SK-N-MC (cell line): ENCODE measurements around the gene LUZP2.

ENCODE experiments used
- DNase-seq: peaks from one replicate; pipeline ENCODE4 v3.0.0-alpha.2; 2011; ENCODE audit warnings: low read depth, low spot score
- H3K27ac ChIP-seq: fragments of 200-600 bp; sonication (generic); 2 replicates; pipeline ENCODE4 v1.5.1; 2016; ENCODE audit warnings: mixed run types
- H3K36me3 ChIP-seq: fragments of 200-600 bp; sonication (generic); 2 replicates; pipeline ENCODE4 v1.6.1; 2017; ENCODE audit warnings: antibody characterized with exemption, low read length, mixed read lengths; ENCODE audit not compliant: insufficient read depth
- H3K4me3 ChIP-seq: fragments of 200-600 bp; sonication (generic); 2 replicates; pipeline ENCODE4 v1.5.1; 2016
- H3K9ac ChIP-seq: fragments of 200-600 bp; sonication (generic); 2 replicates; pipeline ENCODE4 v1.8.0; 2017; ENCODE audit warnings: mixed run types, mixed read lengths; ENCODE audit not compliant: insufficient read length
- H3K9me3 ChIP-seq: fragments of 200-600 bp; sonication (generic); 2 replicates; pipeline ENCODE4 v1.6.1; 2017; ENCODE audit warnings: low read depth, mild to moderate bottlenecking, antibody characterized with exemption, low read length, moderate library complexity, mixed read lengths
- EZH2 ChIP-seq: fragments of 200-600 bp; sonication (generic); IDR thresholded peaks from one replicate; pipeline ENCODE4 v1.6.1; 2017; ENCODE audit warnings: antibody characterized with exemption
- FOXP2 ChIP-seq: optimal IDR thresholded peaks from 2 replicates; pipeline ENCODE3; 2011; ENCODE audit warnings: mild to moderate bottlenecking, moderate library complexity; ENCODE audit not compliant: insufficient read depth; ENCODE audit errors: extremely low read length, control extremely low read depth
- POLR2AphosphoS5 ChIP-seq: IDR thresholded peaks from 2 replicates; pipeline ENCODE4 v1.6.1; 2012; ENCODE audit warnings: mild to moderate bottlenecking, low read depth, low read length, borderline replicate concordance

The LUZP2 gene

DNA sequence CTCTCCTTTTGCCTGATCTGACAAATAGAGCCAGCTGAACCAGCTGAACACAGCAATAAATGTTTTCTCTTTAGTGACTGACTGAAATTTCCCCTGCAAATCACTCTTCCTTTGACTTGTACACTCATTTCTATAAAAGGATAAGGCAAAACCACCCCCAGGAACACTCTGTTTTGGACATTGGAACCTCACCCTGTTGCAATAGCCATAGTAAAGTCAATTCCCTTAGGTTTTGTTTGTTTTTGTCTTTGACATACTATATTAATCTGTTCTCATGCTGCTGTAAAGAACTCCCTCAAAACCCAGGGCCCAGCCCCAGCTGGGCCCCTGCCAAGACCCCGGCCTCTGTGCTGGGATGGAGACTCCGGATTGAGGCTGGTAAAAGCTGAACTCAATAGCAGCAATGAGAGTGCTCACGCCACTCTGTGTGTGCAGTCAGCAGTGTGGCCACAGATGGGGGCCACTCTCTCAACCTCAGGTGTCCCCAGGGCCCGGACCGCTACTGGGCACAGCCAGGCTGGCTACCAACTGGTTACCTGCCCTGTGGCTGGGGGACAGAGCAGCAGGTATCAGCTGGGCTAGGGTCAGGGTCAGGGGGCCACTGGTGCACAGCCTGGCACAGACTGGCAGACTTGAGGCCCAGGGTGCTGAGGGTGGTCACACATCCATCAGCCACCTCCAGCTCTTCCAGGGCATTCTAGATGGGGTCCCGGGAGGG lies 597.4 kb downstream of the LUZP2 start:
- no peak for DNase-seq
- Histone ChIP-seq H3K27ac (no peak overlapping the region), H3K36me3 (no peaks in the 10 kb centered on the region), H3K4me3 (no peak overlapping the region), H3K9me3 (no peaks in the 10 kb centered on the region), H3K9ac (no peak overlapping the region)
- no peak for TF ChIP-seq FOXP2
- TF ChIP-seq POLR2AphosphoS5: no peak
- TF ChIP-seq EZH2: no peak

DNA sequence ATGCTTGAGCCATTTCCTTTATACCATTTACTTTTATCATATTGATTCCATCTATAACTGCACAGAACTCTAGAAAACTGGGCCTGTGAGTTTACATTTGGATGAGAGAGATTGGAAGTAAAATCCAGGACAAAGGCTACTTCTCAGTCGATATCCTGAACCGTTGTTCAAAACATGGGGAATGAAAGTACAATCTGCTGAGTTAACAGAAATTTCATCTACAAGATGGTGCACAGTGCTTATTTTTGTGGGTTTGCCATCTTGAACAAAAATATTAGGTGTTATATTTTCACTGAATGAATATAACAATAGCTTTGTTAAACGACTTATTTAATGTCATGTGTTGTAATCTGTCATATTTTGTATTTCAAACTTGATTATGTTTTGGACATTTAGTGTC lies 622.6 kb downstream of the LUZP2 start:
- no peak for TF ChIP-seq POLR2AphosphoS5
- no peak for TF ChIP-seq FOXP2
- TF ChIP-seq EZH2: no peak
- Histone ChIP-seq H3K27ac (no peak overlapping the region), H3K9ac (no peak overlapping the region), H3K36me3 (no peaks in the 10 kb centered on the region), H3K9me3 (no peaks in the 10 kb centered on the region), H3K4me3 (no peak overlapping the region)
- DNase-seq: no peak
